G401.6 (cell line): Measurements from ENCODE around the gene SS18L1.

Source experiments
- FAIRE-seq: peaks from 2 replicates; lab custom pipeline; 2012; peaks lifted over from hg19 to GRCh38; lab: Jason Lieb, UNC

SS18L1 gene

GRCh38 chr20:62156254-62156556, 12.6 kb downstream of the SS18L1 start:
- no peak for FAIRE-seq

GRCh38 chr20:62156592-62157386, 13.2 kb downstream of the SS18L1 start:
- no peak for FAIRE-seq

- FAIRE-seq: no peak
Observed at GRCh38 chr20:62157387-62158087, 14.0 kb downstream of the SS18L1 start.

- no peak for FAIRE-seq
Observed at GRCh38 chr20:62158088-62158400, 14.5 kb downstream of the SS18L1 start.

- FAIRE-seq: no peak
Observed at GRCh38 chr20:62158541-62158940, 15.0 kb downstream of the SS18L1 start.

GRCh38 chr20:62159052-62159451, 15.5 kb downstream of the SS18L1 start:
- no peak for FAIRE-seq

GRCh38 chr20:62159839-62160238, 16.3 kb downstream of the SS18L1 start:
- no peak for FAIRE-seq

- no peak for FAIRE-seq
Observed at GRCh38 chr20:62160253-62160652, 16.7 kb downstream of the SS18L1 start.

- no peak for FAIRE-seq
Observed at GRCh38 chr20:62160876-62161275, 17.3 kb downstream of the SS18L1 start.

- FAIRE-seq: no peak
Observed at GRCh38 chr20:62161347-62161746, 17.8 kb downstream of the SS18L1 start.

- no peak for FAIRE-seq
Observed at GRCh38 chr20:62162765-62163484, 19.4 kb downstream of the SS18L1 start.

GRCh38 chr20:62163485-62163865, 19.9 kb downstream of the SS18L1 start:
- no peak for FAIRE-seq

GRCh38 chr20:62163986-62164762, 20.6 kb downstream of the SS18L1 start:
- FAIRE-seq: no peak

GRCh38 chr20:62164879-62165761, 21.6 kb downstream of the SS18L1 start:
- no peak for FAIRE-seq

GRCh38 chr20:62165762-62166399, 22.3 kb downstream of the SS18L1 start:
- FAIRE-seq: no peak

- FAIRE-seq: no peak
Observed at GRCh38 chr20:62167474-62167873, 23.9 kb downstream of the SS18L1 start.

- no peak for FAIRE-seq
Observed at GRCh38 chr20:62168061-62168460, 24.5 kb downstream of the SS18L1 start.

- no peak for FAIRE-seq
Observed at GRCh38 chr20:62168890-62169435, 25.4 kb downstream of the SS18L1 start.

- no peak for FAIRE-seq
Observed at GRCh38 chr20:62170536-62170935, 27.0 kb downstream of the SS18L1 start.

GRCh38 chr20:62171245-62171644, 27.7 kb downstream of the SS18L1 start:
- no peak for FAIRE-seq

GRCh38 chr20:62172666-62173065, 29.1 kb downstream of the SS18L1 start:
- no peak for FAIRE-seq
